Body of pancreas (tissue), 4 donors: ENCODE results near the gene LCE1A. TPM values are rescaled to one million over a fixed set of nuclear protein-coding genes. Genes with fewer than 3 reads are reported as not detected.

Experiments used
- ATAC-seq: fragments of 150-250 bp; one replicate; pipeline ENCODE4 v1.9.1; 2016
- DNase-seq, 4 donors: peaks; one replicate each; pipeline ENCODE4 v3.0.0-alpha.2; 2019
- H3K27ac ChIP-seq, 4 donors: fragments of 200-600 bp; sonication (generic); 1 replicate in 3 of 4; 2 replicates in 1 of 4; pipeline versions ENCODE4 v1.5.1 to v1.6.1; 2016 to 2019; ENCODE audit warnings: mild to moderate bottlenecking in 1 of 4, mixed read lengths in 1 of 4, moderate library complexity in 1 of 4
- H3K27me3 ChIP-seq, 2 donors: fragments of 200-600 bp; sonication (generic); one replicate each; pipeline ENCODE4 v1.6.0; 2016; ENCODE audit warnings: mild to moderate bottlenecking in 1 of 2
- H3K36me3 ChIP-seq, 2 donors: fragments of 200-600 bp; sonication (generic); replicated peaks in 1 of 2; 2 replicates each; pipeline ENCODE4 v1.5.1; 2016; ENCODE audit warnings: low read depth in 2 of 2; ENCODE audit not compliant: insufficient read depth in 1 of 2
- H3K4me1 ChIP-seq: fragments of 200-600 bp; sonication (generic); one replicate; pipeline ENCODE4 v1.6.0; 2016
- H3K4me3 ChIP-seq, 2 donors: fragments of 200-600 bp; sonication (generic); 1 replicate in 1 of 2; 2 replicates in 1 of 2; pipeline ENCODE4 v1.5.1; 2016 to 2019
- H3K9me3 ChIP-seq, 3 donors: fragments of 200-600 bp; sonication (generic); 1 replicate in 2 of 3; 2 replicates in 1 of 3; pipeline ENCODE4 v1.5.1; 2016
- CTCF ChIP-seq, 7 experiments: fragments of 450-650 bp in 4 of 7; fragments of 200-600 bp in 3 of 7; sonication (generic) in 3 of 7; IDR thresholded peaks; one replicate each; pipeline ENCODE4 v1.5.1; 2016 to 2019; ENCODE audit warnings: antibody characterized with exemption in 7 of 7
- POLR2A ChIP-seq, 3 donors: fragments of 450-650 bp; IDR thresholded peaks; one replicate each; pipeline ENCODE4 v1.6.1; 2016; ENCODE audit warnings: antibody characterized with exemption in 3 of 3, mild to moderate bottlenecking in 2 of 3
- WGBS, 2 donors: methylation state at CpG; one replicate each; pipeline ENCODE4 v1.1.5; 2017; 5-methylcytosine and 5-hydroxymethylcytosine counted together
- intact Hi-C: fragments of 100-400 bp; cut with DNase I; formaldehyde crosslinking; loops from one replicate; pipeline ENCODE4 v1.15.1; 2023
- total RNA-seq, 2 donors: library from RNA; depleted of rRNA; stranded (reverse); fragments of >200 nt; gene quantifications; one replicate each; pipeline ENCODE4 v1.1.0, GENCODE V29; 2016

The LCE1A gene
- total RNA-seq, 2 donors from 2014 or later = not detected

- DNase-seq (no peak), ATAC-seq (no peak)
- intact Hi-C loops = no loop called here
- H3K9me3 ChIP-seq = no peaks in the 10 kb centered on the region
- no peak overlapping the region for H3K4me3 ChIP-seq
- H3K4me1 ChIP-seq = no peaks in the 10 kb centered on the region
- H3K27ac ChIP-seq = no peak overlapping the region
- no peaks in the 10 kb centered on the region for H3K27me3 ChIP-seq
- WGBS, 2 donors = 29 to 49% methylated on average over 2 of the region's 2 CpGs
- no peak for TF ChIP-seq POLR2A (IDR thresholded peaks at IDR 0.05)
- no peak for TF ChIP-seq CTCF (IDR thresholded peaks at IDR 0.05)
- H3K36me3 ChIP-seq = no peaks in the 10 kb centered on the region
These were observed 28.4 kb downstream of the LCE1A start for GRCh38 chr1:152855661-152856060.

GRCh38 chr1:152858062-152858461 is 30.8 kb downstream of the LCE1A start:
- no peaks in the 10 kb centered on the region for H3K4me1 ChIP-seq
- DNase-seq = no peak
- 50% methylated on average over 1 of the region's 1 CpG for WGBS, 2 donors
- TF ChIP-seq CTCF (IDR thresholded peaks at IDR 0.05) (no peak), POLR2A (IDR thresholded peaks at IDR 0.05) (no peak)
- no peak overlapping the region for H3K27ac ChIP-seq
- H3K27me3 ChIP-seq = no peaks in the 10 kb centered on the region
- H3K9me3 ChIP-seq = no peaks in the 10 kb centered on the region
- no peak overlapping the region for H3K4me3 ChIP-seq
- intact Hi-C loops = no loop called here
- H3K36me3 ChIP-seq = no peaks in the 10 kb centered on the region
- ATAC-seq = no peak

- no peak for DNase-seq
- Histone ChIP-seq H3K4me1 (no peaks in the 10 kb centered on the region), H3K36me3 (no peaks in the 10 kb centered on the region), H3K27me3 (no peaks in the 10 kb centered on the region), H3K9me3 (no peaks in the 10 kb centered on the region), H3K4me3 (no peak within 1 kb of the TSS), H3K27ac (no peak within 1 kb of the TSS)
- WGBS, 2 donors = 56 to 57% methylated on average over 3 of the region's 3 CpGs
- intact Hi-C loops = no loop called here
- TF ChIP-seq CTCF (IDR thresholded peaks at IDR 0.05) (no peak), POLR2A (IDR thresholded peaks at IDR 0.05) (no peak)
- ATAC-seq = no peak
These were observed 32.4 kb downstream of the LCE1A start, which contains the start of gene LCE7A for GRCh38 chr1:152859696-152860095. Gene LCE7A, plus strand, starts transcription at chr1:152859996. Its CDS starts 702 bp downstream, at chr1:152860698.

GRCh38 chr1:152860129-152860528 is 32.9 kb downstream of the LCE1A start:
- H3K27me3 ChIP-seq = no peaks in the 10 kb centered on the region
- H3K36me3 ChIP-seq = no peaks in the 10 kb centered on the region
- H3K9me3 ChIP-seq = no peaks in the 10 kb centered on the region
- ATAC-seq = no peak
- 53 to 73% methylated on average over 3 of the region's 3 CpGs for WGBS, 2 donors
- H3K27ac ChIP-seq = no peak overlapping the region
- no peak overlapping the region for H3K4me3 ChIP-seq
- intact Hi-C loops = no loop called here
- no peaks in the 10 kb centered on the region for H3K4me1 ChIP-seq
- no peak for DNase-seq
- TF ChIP-seq POLR2A (IDR thresholded peaks at IDR 0.05) (no peak), CTCF (IDR thresholded peaks at IDR 0.05) (no peak)

GRCh38 chr1:152861374-152861773 is 34.1 kb downstream of the LCE1A start:
- intact Hi-C loops = no loop called here
- WGBS, 2 donors = 68 to 75% methylated on average over 4 of the region's 4 CpGs
- H3K36me3 ChIP-seq = no peaks in the 10 kb centered on the region
- no peak overlapping the region for H3K4me3 ChIP-seq
- no peaks in the 10 kb centered on the region for H3K4me1 ChIP-seq
- ATAC-seq (no peak), DNase-seq (no peak)
- no peaks in the 10 kb centered on the region for H3K27me3 ChIP-seq
- H3K27ac ChIP-seq = no peak overlapping the region
- H3K9me3 ChIP-seq = no peaks in the 10 kb centered on the region
- no peak for TF ChIP-seq CTCF (IDR thresholded peaks at IDR 0.05)
- TF ChIP-seq POLR2A (IDR thresholded peaks at IDR 0.05) = no peak
